MM.1S (cell line): ENCODE results near the gene SPRYD3.

Experiments used
- DNase-seq: peaks from one replicate; pipeline ENCODE4 v3.0.0-alpha.2; 2015
- H2AFZ ChIP-seq: fragments of 300-600 bp; sonication (generic); 2 replicates; pipeline ENCODE4 v1.6.0; 2016; ENCODE audit warnings: antibody characterized with exemption, low read length
- H3F3A ChIP-seq: fragments of 300-600 bp; sonication (generic); 2 replicates; pipeline ENCODE4 v1.6.1; 2016; ENCODE audit warnings: mild to moderate bottlenecking, antibody characterized with exemption, low read length, moderate library complexity, mixed read lengths; ENCODE audit not compliant: insufficient read depth
- H3K27ac ChIP-seq: fragments of 300-600 bp; sonication (generic); 2 replicates; pipeline ENCODE4 v1.5.1; 2016; ENCODE audit warnings: mild to moderate bottlenecking, low read length
- H3K27me3 ChIP-seq: fragments of 300-600 bp; sonication (generic); replicated peaks from 2 replicates; pipeline ENCODE4 v1.6.0; 2016; ENCODE audit warnings: low read length; ENCODE audit not compliant: insufficient read depth
- H3K36me3 ChIP-seq: fragments of 300-600 bp; sonication (generic); replicated peaks from 2 replicates; pipeline ENCODE4 v1.6.1; 2016; ENCODE audit warnings: mild to moderate bottlenecking, low read length, mixed read lengths; ENCODE audit not compliant: insufficient read depth
- H3K4me1 ChIP-seq: fragments of 300-600 bp; sonication (generic); 2 replicates; pipeline ENCODE4 v1.6.1; 2016; ENCODE audit warnings: low read length, mixed read lengths
- H3K4me2 ChIP-seq: fragments of 300-600 bp; sonication (generic); 2 replicates; pipeline ENCODE4 v1.6.0; 2016; ENCODE audit warnings: low read depth, low read length
- H3K4me3 ChIP-seq: fragments of 300-600 bp; sonication (generic); 2 replicates; pipeline ENCODE4 v1.5.1; 2016; ENCODE audit warnings: low read length, mixed read lengths
- H3K79me2 ChIP-seq: fragments of 300-600 bp; sonication (generic); 2 replicates; pipeline ENCODE4 v1.6.1; 2016; ENCODE audit warnings: mixed run types, low read length, mixed read lengths
- H3K9ac ChIP-seq: fragments of 300-600 bp; sonication (generic); 2 replicates; pipeline ENCODE4 v1.6.1; 2016; ENCODE audit warnings: low read length, mixed read lengths
- H3K9me2 ChIP-seq: fragments of 300-600 bp; sonication (generic); replicated peaks from 2 replicates; pipeline ENCODE4 v1.6.1; 2016; ENCODE audit warnings: mild to moderate bottlenecking, low read length, mixed read lengths; ENCODE audit not compliant: insufficient read depth
- H3K9me3 ChIP-seq: fragments of 300-600 bp; sonication (generic); replicated peaks from 2 replicates; pipeline ENCODE4 v1.6.1; 2016; ENCODE audit warnings: mild to moderate bottlenecking, low read length, mixed read lengths; ENCODE audit not compliant: insufficient read depth
- H4K20me1 ChIP-seq: fragments of 300-600 bp; sonication (generic); 2 replicates; pipeline ENCODE4 v1.6.1; 2016; ENCODE audit warnings: mild to moderate bottlenecking, low read length, moderate library complexity, mixed read lengths; ENCODE audit not compliant: insufficient read depth
- CTCF ChIP-seq: fragments of 300-600 bp; sonication (generic); IDR thresholded peaks from 2 replicates; pipeline ENCODE4 v1.5.1; 2016; ENCODE audit warnings: antibody characterized with exemption, low read length, mixed read lengths
- EZH2 ChIP-seq: fragments of 300-600 bp; sonication (generic); optimal IDR thresholded peaks from 2 replicates; pipeline ENCODE3; 2017; ENCODE audit warnings: low read depth, mild to moderate bottlenecking, antibody characterized with exemption, low read length, mixed read lengths
- EZH2phosphoT487 ChIP-seq: fragments of 300-600 bp; sonication (generic); IDR thresholded peaks from 2 replicates; pipeline ENCODE4 v1.6.1; 2018; ENCODE audit warnings: antibody characterized with exemption, low read length

SPRYD3 gene

DNA sequence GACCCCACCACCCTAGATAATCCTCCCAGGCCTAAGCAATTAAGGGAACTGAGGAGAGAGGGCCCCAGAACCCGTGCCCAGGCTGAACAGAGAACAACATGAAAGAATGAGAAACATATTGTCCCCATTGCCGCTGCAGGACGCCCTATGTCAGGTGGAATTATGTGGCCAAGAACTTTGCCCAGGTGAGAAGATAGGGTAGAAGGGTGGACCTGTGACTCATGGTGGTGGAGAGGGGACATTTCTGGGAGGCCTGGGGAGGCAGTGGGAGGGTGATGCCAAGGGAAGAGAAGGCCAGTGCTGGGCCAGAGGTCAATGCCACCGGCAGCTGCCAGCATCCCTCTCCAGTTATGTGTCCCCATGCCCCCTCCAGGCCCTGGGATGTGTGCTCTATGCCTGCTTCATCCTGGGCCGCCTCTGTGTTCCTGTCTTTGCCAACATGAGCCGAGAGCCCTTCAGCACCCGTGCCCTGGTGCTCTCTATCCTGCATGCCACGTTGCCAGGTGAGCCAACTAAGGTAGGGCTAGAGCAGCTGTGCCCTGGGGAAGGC, 39.6 kb upstream of the SPRYD3 start:
- Histone ChIP-seq H3K27ac (no peak overlapping the region), H3K9me3 (no peaks in the 10 kb centered on the region), H3K9me2 (no peaks in the 10 kb centered on the region), H3K9ac (no peak overlapping the region), H3F3A (no peaks in the 10 kb centered on the region), H2AFZ (no peak overlapping the region), H3K36me3 (no peaks in the 10 kb centered on the region), H3K79me2 (no peaks in the 10 kb centered on the region), H3K4me1 (no peaks in the 10 kb centered on the region), H3K4me2 (no peak overlapping the region), H3K27me3 (no peaks in the 10 kb centered on the region), H4K20me1 (no peaks in the 10 kb centered on the region), H3K4me3 (no peak overlapping the region)
- no peak for TF ChIP-seq EZH2
- TF ChIP-seq CTCF, result no peak
- TF ChIP-seq EZH2phosphoT487, result no peak
- no peak for DNase-seq

- H3F3A ChIP-seq, result no peaks in the 10 kb centered on the region
- H3K9ac ChIP-seq, result no peak overlapping the region
- H3K9me2 ChIP-seq, result no peaks in the 10 kb centered on the region
- no peaks in the 10 kb centered on the region for H4K20me1 ChIP-seq
- TF ChIP-seq EZH2phosphoT487 (no peak), CTCF (no peak), EZH2 (no peak)
- no peaks in the 10 kb centered on the region for H3K9me3 ChIP-seq
- H3K79me2 ChIP-seq, result no peaks in the 10 kb centered on the region
- no peak overlapping the region for H3K4me3 ChIP-seq
- H3K4me2 ChIP-seq, result no peak overlapping the region
- no peak overlapping the region for H3K27ac ChIP-seq
- H3K27me3 ChIP-seq, result no peaks in the 10 kb centered on the region
- no peaks in the 10 kb centered on the region for H3K36me3 ChIP-seq
- no peak overlapping the region for H2AFZ ChIP-seq
- no peaks in the 10 kb centered on the region for H3K4me1 ChIP-seq
- DNase-seq, result no peak
Measured at GRCh38 chr12:53115891-53116648, 36.9 kb upstream of the SPRYD3 start.

GRCh38 chr12:53115112-53115890, 36.1 kb upstream of the SPRYD3 start:
- H3K9ac ChIP-seq, result no peak overlapping the region
- TF ChIP-seq EZH2, result no peak
- TF ChIP-seq EZH2phosphoT487, result no peak
- TF ChIP-seq CTCF, result no peak
- no peaks in the 10 kb centered on the region for H3K9me2 ChIP-seq
- no peaks in the 10 kb centered on the region for H3K36me3 ChIP-seq
- no peak for DNase-seq
- no peaks in the 10 kb centered on the region for H3K9me3 ChIP-seq
- H4K20me1 ChIP-seq, result no peaks in the 10 kb centered on the region
- no peak overlapping the region for H2AFZ ChIP-seq
- no peak overlapping the region for H3K27ac ChIP-seq
- no peak overlapping the region for H3K4me2 ChIP-seq
- no peaks in the 10 kb centered on the region for H3K79me2 ChIP-seq
- H3F3A ChIP-seq, result no peaks in the 10 kb centered on the region
- no peaks in the 10 kb centered on the region for H3K4me1 ChIP-seq
- H3K4me3 ChIP-seq, result no peak overlapping the region
- H3K27me3 ChIP-seq, result no peaks in the 10 kb centered on the region
